DMS53 (cell line): Measurements from ENCODE around the gene CISH.

Experiments used
- DNase-seq: peaks from one replicate; lab custom pipeline; 2025; lab: John Stamatoyannopoulos, UW

CISH gene, protein sequence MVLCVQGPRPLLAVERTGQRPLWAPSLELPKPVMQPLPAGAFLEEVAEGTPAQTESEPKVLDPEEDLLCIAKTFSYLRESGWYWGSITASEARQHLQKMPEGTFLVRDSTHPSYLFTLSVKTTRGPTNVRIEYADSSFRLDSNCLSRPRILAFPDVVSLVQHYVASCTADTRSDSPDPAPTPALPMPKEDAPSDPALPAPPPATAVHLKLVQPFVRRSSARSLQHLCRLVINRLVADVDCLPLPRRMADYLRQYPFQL

DNA sequence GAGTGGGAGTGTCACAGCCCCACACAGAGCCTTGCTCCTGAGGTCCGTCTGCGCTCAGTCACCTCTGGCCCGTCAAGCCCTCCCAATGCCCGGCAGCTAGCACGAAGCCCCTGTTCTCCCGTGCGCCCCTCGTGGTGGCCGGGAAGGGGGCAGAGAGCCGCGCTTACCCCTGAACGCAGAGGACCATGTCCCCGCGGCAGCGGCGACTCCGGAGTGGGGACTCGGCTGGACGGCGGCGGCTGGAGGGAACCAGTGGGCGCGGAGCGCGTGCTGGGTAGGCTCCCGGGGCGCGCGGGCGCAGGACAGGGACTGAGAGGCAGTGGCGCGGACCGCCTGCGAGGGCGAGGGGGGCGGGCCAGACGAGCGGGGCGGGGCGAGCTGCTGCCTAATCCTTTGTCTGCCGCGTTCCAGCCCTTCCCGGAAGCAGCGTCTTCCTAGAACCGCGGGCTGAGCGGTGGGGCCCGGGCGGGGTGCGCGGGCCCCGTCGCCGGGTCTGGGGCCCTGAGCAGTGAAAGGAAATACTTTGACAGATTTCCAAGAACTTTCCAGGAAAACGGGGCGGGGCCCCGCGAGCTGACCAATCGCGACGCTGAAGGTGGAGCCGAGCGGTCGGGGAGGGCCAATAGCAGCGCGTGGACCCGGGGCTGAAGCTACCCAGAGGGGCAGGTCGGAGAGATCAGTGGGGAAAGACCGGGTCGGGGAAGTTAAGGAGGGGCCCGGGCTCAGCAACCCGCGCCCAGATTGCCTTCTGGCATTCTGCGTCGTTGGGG is at the start of gene CISH:
CISH (minus strand) TSS at position 311 of the 770 bp plus-strand sequence; CDS start at position 187, 124 bp downstream.
- DNase-seq, result peak; percentile 89

DNA sequence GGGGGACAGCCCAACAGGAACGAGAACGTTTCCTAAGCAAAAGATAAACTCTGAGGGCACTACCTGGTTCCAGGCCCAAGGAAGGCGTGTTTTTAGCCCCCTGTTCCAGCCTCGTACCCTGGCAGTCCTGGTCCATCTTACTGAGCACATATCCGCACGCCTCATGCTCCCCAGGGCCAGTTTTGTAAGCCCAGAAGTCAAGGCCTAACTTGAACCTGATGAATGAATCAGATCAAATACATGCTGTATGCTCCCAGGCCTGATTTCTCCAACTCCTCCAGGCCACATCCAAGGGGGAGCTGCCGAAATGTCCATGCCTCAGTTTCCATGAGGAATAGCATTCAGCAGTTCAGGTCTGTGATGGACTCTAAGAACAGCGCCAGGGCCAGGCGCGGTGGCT is 48.8 kb upstream of the CISH start:
- no peak for DNase-seq

DNA sequence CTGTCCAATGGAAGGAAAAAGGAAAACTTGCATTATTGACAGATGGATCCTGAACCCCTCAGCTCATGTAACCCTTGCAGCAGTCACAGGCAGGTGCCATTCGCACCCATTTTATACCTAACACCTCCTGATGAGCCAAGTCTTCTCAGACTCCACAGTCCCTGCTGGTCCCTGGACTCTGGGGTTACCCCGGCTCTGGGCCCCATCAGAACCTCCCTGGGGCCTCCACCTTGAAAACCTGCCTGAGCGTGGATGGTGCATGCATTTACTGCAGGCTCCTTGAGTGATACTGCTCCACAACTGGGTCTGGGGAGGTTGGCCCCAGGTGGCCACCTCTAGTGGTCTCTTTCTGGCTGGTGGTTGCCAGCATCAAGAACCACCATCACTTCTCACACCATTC is 47.3 kb upstream of the CISH start:
- no peak for DNase-seq

DNA sequence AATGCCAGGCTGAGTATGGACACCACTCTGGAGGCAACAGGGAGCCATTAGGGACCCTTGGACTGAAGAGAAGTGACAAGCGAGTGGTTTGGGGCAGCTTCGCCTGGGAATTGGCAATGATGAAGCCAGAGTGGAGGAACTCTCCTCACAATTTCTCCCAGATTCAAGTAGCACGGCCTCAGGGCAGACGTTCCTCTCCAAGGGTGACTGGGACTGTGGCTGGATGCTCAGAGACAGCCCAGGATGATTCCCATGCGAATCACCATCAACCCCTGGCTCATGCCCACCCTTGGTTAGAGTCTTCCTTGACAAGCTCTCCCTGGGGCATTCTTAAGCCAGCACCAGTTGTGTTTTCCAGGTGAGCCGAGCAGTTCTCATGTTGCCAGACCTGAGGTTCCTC is 46.8 kb upstream of the CISH start:
- no peak for DNase-seq

DNA sequence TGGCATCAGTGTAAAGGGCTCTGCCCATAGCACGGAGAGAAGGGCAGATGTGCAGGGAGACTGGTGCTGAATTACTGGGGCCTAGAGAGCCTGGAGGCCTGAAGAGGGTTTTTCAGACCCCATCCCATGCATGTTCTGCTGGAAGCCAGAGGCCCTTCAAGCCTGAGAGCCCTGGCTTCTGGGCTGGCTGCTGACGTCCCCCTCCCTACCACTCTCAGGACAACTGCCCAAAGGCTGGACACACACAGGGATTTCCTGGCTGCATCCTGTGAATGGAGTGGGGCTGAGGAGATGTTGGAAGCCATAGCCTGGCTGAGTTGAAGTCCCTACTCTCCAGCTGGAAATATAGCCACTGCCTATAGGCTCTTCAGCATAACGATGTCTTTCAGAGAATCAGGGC is 46.2 kb upstream of the CISH start:
- no peak for DNase-seq

DNA sequence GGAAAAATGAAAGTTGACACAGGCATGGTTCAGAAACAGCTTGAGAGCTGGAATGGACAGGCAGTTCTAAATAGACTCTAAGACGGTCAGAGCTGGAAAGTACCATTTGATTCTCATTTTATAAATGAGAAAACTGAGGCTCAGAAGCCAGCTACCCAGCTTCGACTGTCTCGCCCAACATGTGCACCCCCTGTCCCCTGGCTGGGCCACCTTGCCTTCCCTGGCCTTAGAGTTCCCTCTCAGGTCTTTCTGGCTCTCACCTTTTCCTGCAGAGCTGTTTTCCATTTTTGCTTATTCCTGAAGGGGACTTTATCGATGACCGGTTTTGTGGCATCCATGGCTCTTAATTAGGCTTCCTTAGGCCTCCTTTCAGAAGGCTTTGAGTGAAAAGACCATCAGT is 45.8 kb upstream of the CISH start:
- no peak for DNase-seq

DNA sequence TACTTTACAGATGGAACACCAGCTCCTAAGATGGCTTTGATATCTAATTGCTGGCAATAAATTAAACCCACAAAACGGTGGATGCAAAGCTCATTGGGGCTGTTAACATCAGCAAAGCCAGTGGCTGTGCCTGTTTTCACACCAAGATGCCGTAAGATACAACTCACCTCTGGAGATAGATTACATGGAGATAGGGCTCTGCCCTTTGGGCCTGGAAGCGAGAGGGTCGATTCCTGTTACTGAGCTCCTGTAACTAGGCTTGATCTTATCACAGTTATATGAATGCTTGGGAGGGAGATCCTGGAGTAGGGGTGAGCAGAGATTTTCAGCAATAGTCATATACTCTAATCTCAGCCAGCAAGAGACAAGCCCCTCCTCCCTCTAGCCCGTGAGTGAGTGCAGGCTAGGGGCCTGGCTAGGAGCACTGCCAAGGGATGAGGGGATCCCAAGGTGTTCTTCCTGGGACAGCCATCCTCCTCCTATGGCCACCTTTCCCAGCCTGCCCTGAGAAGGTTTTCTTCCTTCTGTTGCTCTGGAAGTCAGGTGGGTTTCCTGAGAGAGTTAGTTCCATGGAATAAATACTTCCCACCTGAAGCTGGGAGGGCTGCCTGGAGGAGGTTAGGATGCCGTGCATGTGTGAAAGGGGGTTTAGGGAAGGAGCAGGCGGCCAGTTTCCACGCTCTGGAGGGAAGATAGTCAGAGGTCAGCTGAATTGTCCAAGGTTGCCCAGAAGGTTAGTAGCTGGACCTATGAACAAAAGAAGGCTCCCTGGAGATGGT is 45.0 kb upstream of the CISH start:
- DNase-seq, result no peak

DNA sequence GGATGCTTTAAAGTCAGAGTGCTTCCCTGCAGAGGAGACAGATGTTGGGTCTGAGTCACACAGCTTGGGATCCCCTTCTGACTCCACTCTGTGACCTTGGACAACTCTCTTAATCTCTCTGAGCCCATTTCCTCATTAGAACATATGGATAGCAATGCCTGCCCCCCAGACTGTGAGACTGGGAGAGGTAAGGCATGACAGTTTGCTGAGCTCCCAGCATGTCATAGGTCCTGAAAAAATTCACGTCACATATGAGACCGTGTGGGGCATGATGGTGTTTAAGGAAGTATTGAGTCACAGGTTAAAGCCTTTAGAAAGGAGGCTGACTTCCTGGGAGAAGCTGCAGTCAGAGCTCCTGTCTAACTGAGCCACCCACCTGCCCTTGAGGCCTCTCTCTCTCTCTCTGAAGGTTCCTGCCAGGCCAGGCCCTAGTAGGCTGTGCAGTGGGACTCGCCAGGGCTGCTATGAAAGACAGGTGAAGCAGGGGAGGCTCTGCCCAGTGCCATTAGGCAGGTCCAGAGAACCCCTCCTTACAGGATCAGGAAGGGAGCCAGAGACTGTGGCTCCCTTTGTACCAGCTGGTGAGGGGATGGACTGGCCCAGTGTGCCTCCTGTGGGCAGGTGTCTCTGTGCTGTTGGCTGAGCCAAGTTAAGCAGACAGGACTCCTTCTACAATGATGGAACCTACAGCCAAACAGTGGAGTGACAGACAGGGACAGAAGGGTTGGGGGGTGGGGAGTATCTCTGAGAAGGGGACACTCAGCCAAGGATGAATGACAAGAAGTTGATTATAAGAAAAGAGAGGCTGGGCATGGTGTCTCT is 43.6 kb upstream of the CISH start:
- peak; percentile 10 for DNase-seq

DNA sequence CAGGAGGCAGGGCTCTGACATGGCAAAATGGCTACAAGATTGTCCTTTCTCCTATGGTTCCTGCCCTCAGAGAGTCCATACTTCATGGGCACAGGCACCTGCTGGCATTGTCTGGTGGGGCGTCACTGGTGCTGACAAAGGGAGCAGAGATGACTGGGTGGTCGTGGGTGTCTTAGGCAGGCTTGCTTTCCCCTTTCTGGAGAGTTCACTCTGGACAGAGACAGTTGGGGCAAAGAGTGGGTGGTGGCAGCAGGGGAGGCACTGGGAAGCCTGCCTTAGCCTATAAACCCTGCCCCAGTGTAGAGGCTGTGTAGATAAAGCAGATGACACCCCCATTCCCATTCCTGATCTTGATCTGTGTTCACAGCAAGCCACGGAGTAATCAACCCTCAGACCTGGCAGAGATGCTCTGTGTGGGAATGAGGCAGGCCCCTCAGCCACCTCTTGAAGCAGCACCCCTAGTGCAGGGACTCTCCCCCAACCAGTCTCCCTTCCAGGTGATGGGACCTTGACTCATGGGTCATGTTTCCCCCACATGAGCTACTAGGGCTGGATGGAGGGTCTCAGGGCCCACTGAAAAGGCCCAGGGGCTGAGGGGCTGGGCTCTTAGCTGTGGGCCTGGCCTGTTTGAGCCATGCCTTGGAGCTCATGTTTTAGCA is 42.5 kb upstream of the CISH start:
- DNase-seq, result no peak

DNA sequence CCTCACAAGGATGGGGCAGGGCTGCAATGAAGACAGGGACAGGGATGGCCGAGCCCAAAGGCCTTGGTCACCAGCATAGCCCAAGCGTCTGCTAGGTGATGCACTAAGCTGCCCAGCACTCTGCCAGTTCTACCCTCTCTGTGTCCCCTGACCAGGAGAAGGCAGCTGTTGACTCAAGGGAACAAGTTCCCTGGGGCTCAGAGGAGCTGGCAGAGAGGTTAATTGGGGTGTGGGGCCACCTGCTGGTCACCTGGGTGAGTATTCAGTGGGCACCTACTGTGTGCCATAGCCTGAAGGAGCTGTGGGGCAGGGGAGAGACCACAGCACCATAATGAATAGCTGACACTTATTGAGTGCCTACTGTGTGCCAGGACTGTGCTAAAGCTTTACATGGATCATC is 41.1 kb upstream of the CISH start:
- peak; percentile 8 for DNase-seq

DNA sequence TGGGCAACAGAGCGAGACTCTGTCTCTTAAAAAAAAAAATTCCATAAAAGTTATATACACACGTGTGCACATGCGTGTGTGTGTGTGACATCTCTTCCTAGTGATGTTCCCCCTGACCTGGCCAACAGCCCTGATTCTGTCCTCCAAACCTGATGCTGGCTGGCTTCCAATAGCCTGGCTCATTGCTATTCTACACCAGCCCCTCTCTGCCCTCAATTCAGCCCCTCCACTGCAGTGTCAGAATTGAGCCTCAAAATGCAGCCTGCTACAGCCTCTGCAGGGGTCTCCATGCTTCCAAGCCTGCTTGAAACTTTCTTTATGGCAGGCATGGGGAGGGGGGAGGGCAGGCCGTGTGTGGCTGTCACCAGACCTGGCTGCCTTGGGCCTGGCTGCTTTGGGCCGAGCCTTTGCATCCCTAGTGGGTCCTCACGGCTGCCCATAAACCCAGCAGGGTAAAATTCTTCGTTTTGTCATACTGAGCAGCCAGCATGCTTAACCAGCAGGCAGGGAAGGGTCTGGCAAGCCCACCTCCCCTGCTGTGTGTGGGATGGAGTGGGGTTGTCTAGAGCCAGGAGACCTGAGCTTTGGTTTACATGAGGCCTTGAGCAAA is 40.5 kb upstream of the CISH start:
- DNase-seq, result no peak

DNA sequence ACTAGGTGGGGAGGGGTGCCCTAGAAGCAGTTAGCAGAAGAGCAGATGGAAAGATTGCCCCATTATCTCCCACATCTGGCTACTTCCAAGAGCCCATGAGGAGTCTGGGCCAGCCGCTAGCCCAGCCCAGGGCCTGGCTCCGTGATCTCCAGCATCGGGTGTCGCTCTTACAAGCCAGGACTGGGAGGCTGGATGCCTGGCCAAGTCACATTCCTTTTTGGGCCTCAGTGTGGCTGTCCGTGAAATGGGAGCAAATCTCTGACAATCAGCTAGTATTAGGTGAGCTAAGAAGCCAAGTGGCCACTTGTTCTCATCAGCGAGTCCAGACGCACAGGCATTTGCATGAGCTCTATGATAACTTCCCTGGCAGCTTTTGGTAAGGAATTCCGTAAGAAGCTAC is 39.9 kb upstream of the CISH start:
- DNase-seq, result no peak

DNA sequence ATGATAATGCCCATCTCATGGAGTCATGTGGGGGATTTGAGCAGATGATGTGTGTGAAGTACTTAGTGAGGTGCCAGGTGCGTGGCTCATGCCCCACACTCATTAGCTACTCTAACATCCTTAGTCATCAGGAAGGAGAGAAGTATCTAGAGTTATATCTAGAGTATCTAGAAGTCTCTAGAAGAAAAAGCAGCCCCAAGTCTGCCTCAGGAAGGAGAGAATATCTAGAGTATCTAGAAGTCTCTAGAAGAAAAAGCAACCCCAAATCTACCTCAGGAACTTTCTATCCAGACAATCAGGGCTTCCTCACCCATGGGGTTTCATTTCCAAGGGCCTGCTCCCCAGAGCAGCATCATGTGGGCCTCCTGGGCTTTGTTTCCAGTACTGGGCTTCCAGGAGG is 38.4 kb upstream of the CISH start:
- no peak for DNase-seq

DNA sequence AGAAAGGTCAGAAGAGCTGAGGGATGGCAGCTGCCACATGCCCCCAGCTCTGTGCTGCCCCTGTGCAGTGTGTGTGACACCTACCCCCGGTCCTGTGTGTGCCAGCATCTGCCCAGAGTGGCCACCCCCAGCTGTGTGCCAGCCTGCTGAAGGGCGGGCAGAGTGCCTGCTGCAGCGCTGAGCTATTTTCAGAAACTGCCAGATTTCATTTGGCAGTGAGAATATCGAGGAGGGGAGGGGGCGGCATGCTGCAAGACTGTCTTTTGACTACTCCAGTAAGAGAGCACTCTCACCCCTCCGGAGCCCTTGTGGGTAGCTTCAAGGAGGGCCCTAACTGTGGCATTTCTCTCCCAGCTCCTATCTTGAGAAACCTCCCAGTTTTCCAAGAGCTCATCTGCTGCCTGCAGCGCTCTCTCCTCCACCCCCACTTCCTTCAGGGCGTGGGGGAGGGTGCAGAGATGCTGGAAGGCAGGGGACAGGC is 37.9 kb upstream of the CISH start:
- no peak for DNase-seq

DNA sequence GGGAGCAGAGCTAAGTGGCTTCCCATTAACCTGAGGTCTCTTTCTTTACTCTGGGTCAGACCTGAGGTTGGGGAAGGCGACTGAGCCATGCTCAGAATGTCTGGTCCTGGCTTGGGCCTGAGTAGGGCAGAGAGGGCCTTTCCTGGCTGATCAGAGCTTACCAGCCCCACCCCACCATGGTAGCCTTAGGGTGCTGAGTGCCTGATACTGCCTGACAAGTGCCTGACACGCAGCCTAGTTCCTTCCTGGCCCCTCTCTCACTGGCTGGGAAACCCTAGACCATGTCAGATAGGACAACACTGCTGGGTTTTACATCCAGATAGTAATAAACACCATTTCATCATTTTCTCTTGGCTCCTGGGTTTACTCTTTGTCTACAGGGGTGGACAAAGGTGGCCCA is 37.4 kb upstream of the CISH start:
- no peak for DNase-seq

DNA sequence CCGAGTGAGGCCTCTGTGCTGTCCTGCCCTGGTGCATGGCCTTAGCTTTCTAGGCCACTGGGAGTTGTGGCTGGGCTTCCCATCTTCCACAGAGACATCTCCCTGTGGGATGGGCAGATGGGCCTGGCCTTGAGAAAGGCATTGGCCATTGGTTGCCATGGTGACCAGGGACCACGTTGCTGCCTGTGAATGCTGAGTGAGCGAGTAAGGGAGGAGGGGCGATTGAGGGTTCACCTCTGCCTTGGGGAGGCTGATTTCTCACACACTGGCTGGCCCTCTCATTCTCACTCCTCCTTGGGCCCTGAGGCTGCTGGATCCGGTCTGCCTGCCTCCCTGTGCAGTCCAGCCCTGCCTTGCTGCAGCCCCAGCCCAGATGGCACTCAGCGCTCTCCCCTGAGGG is 36.7 kb upstream of the CISH start:
- DNase-seq, result no peak

DNA sequence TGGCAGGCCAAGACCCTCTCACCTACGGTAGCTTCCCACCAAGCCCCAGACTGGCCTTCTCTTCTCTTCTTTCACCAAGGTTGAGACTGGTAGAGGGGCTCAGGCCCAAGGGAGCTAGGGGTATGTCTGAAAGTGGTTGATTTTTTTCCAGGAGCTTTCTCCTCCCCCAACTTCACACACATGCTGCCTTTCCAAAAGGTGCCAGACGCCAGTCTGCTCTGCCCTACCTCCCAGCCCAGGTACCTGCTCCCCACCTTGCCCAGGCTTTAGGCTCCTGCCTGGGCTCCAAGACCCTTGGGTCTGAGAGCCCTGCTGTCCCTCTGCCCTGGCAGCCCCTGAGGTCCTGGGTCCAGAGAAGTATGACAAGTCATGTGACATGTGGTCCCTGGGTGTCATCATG is 33.8 kb upstream of the CISH start:
- DNase-seq, result no peak

DNA sequence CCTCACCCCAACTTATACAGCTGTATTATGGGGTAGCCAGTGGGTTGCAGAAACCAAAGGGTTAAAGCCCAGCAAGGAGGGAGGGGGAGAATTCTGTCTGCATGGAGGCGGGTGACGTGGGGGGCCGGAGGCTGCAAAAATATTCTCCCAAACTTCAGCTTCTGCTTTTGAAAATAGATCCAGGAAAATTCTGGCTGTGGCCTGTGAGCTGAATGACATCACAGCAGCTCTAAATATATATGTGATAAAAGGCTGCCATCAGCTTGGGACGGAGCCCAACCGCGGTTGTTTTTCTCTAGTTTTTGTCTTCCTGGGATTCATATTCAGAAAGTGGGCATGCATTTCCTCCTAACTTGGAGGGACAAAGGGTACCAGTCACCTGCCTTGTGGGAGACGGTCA is 33.0 kb upstream of the CISH start:
- DNase-seq, result no peak

DNA sequence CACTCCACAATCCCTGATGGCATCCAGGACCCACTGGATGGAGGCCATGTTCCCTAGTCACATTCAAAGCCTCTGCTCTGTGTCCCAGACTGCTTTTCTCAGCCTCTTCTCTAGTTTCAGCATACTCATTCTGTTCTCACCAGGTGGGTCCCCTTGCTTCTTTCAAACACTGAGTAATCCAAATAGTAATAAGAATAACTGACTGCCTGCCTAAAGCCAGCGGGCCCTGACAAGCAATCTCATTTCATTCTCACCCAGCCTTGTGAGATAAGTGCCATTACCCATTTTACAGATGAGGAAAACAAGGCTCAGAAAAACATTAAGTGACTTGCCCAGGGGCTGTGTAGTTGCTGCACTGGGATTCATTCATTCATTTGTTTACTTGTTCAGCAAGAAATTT is 30.8 kb upstream of the CISH start:
- no peak for DNase-seq

DNA sequence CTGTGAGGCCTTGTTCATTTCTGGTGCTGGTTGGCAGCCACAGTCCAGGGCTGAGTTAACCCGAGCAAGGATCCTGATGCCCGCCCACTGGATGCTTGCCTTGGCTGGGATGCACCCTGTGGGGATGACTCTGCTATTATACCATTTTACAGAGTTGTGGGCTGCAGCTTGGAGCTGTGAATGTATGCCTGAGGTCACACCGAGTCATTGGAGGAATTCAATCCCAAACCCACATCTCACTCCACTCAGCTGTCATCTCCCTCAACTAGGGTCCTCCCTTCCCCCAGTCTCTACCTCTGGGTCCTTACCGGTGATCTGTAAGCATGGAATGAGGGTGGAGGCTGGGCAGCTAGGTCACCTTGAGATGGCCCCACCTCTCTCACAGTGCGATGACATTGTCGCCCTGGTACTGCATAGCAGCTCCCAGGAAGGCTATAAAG is 27.5 kb upstream of the CISH start:
- DNase-seq, result no peak

DNA sequence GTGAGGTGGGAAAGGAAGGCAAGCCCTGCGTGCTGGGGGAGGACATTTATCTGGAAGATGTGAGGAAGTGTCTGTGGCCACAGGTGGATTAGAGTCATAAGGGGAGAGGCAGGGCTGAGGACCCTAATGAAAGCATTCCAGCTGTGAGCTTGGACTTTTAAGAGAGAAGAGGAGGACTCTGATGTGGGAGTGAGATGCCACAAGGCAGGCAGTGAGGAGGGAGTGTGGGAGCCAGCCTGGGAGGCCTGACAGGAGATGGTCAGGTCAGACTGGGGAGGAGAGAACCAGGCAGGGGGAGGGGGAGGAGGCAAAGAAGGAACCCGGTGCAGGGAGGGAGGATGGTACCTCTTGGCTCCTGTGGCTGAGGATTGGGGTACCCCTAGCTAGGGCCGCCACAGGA is 26.4 kb upstream of the CISH start:
- no peak for DNase-seq
